Stomach (tissue), 4 donors: Measurements from ENCODE around the gene UCK2.

Experiments used
- CTCF ChIP-seq, 7 experiments: fragments of 450-650 bp in 4 of 7; fragments of 200-600 bp in 3 of 7; sonication (generic) in 3 of 7; IDR thresholded peaks; one replicate each; pipeline ENCODE4 v1.5.1; 2016 to 2019; ENCODE audit warnings: antibody characterized with exemption in 7 of 7, control low read depth in 2 of 7, mild to moderate bottlenecking in 1 of 7
- EP300 ChIP-seq: sonication (generic); formaldehyde crosslinking; IDR thresholded peaks from one replicate; pipeline ENCODE4 v1.6.1; 2017; ENCODE audit warnings: antibody characterized with exemption
- POLR2A ChIP-seq, 4 donors: fragments of 450-650 bp; IDR thresholded peaks; one replicate each; pipeline ENCODE4 v1.6.1; 2016; ENCODE audit warnings: antibody characterized with exemption in 4 of 4, control low read depth in 2 of 4, mild to moderate bottlenecking in 1 of 4, moderate library complexity in 1 of 4
- POLR2AphosphoS5 ChIP-seq, 3 donors: sonication (generic); formaldehyde crosslinking; IDR thresholded peaks; one replicate each; pipeline ENCODE4 v1.6.1; 2016; ENCODE audit warnings: antibody characterized with exemption in 3 of 3

- TF ChIP-seq CTCF (IDR thresholded peaks at IDR 0.05) (no peak), POLR2A (IDR thresholded peaks at IDR 0.05) (no peak), POLR2AphosphoS5 (IDR thresholded peaks at IDR 0.05) (no peak), EP300 (no peak)
Measured at GRCh38 chr1:165892935-165893334, 65.5 kb downstream of the UCK2 start.
